AML-193 (cell line): Measurements from ENCODE around the gene RARA.

Experiments used
- DNase-seq, 2 experiments: peaks; one replicate each; lab custom pipeline; 2025; lab: John Stamatoyannopoulos, UW

RARA gene

DNA sequence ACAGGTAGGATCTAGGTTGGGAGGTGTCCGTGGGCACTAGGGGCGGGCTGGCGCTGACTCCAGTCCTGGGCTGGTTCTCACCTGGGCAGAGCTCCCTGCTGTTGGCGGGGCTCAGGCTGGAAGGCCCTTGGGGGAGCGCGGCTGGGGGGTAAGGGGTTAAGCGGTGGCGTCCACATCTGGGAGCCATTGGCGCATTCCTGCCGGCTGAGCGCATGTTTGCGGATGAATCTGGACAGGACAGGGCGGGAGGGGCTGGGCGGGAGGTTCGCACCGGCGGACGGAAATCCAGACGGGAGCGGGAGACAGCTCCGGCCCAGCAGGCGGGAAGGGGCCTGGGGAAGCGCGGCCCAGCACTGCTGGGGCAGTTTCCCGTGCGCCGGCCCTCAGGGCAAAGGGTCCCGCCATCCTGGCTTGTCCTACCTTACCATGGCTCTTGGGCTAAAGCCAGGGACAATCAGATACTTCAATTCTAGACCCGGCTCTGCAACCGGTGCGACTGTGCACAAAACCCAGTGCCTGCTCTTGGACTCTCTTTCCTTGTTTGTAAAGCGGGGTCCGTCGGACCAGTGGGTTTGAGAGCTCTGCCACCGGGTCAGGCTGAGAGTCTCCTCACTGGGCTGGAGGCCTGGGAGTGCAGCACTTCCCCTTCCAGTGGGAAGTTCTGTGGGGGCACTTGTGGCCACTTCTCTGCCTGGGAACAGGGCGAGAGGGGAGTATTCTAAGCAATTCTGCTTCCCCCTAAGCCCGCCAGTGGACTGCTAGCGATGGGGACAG, 7.8 kb downstream of the RARA start:
- DNase-seq, result no peak

DNA sequence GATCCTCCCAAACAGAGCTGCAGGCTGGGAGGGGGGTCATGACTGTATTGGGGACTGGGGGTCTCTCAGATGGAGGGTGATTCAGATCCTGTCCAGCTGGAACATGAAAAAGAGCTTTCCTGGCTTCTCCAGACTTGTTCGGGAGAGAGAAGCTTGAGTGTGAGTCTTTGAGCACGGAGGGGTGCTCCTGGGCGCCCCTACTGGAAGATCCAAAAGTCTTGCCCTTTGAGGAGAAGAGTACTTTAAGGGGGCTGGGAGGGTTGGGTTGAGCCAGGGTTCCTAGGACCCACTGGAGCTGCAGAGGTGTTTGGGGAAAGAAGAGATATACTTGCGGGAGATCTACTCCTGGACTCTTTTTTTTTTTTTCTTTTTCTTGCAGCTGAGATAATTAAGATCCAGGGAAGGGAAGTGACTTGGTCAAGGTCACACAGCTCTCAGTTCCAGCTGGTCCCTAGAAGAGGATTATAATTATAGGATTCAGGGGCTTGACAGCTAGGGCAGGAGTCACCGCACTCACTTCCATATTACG, 8.4 kb downstream of the RARA start:
- peak; percentile 54 to 65 for DNase-seq

DNA sequence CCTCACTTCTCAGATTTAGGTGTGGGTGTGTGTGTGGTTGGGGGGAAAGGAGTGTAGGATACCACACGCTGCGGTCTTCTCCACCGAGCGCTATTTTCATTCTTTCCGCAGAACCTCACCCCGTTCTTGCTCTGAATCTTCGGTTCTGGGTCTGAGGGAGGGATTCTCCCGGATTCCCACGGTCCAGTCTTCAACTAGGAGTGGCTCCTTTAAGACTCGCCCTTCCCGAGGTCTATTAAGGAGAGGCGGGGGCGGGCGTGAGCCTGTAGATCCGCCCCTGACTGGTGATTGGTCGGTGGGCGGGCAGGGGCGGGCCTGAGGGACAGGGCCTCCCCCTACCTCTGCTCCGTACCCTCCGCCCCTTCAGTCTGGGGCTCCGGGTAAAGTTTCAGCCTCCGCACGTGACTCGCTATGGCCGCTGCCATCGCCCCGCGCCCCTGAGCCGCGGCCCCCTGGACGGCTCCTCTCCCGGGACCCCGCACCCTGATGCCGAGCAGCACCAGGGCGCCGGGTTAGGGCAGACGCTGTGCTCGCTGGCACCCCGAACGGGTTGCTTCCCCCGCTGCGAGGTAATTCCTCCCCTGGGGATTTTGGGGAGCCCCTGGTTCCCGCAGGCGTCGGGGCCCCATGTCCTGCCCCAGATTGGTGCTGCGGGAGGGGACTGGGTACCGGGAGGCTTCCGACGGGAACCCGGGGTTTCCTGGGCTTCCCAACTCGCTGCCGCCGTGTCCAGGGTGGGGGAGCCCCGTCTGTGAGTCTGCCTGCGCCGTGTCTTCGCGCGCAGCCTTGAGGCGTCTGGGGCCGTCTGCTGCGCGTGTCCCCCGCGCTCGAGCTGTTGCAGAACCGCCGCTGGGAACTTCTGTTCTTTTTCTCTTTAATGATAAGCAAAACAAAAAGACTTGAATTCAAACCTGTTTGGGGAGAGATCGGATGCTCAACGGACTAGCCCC, 9.2 kb downstream of the RARA start:
- DNase-seq, result peak; percentile 96 to 97

DNA sequence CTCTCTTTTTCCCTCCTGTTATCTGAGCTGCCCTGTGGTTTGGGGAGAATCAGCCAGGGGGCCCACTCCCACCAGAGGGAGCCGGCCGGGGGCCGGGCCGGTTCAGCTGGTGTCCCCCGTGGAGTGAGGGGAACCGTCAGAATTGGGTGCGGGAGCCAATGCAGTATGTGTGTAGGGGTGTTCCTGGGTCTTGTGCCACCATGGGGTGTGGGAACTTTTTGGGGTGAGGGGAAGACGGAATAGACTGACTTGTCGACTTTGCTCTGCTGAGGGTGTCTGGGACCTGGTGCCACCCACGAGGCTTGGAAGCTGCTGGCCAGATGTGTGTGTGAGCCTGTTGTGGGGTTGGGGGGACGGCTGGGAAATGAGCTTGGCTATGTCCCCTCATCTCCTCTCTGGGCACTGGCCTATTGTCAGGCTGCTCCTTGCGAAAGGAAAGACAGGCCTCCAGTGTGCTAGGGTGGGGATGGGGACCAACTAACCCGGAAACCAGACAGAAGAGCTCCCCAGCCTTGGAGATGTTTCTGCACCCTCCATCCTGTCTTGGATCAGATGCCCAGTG, 9.9 kb downstream of the RARA start:
- peak in 1 of 2 experiments; percentile 16 for DNase-seq

DNA sequence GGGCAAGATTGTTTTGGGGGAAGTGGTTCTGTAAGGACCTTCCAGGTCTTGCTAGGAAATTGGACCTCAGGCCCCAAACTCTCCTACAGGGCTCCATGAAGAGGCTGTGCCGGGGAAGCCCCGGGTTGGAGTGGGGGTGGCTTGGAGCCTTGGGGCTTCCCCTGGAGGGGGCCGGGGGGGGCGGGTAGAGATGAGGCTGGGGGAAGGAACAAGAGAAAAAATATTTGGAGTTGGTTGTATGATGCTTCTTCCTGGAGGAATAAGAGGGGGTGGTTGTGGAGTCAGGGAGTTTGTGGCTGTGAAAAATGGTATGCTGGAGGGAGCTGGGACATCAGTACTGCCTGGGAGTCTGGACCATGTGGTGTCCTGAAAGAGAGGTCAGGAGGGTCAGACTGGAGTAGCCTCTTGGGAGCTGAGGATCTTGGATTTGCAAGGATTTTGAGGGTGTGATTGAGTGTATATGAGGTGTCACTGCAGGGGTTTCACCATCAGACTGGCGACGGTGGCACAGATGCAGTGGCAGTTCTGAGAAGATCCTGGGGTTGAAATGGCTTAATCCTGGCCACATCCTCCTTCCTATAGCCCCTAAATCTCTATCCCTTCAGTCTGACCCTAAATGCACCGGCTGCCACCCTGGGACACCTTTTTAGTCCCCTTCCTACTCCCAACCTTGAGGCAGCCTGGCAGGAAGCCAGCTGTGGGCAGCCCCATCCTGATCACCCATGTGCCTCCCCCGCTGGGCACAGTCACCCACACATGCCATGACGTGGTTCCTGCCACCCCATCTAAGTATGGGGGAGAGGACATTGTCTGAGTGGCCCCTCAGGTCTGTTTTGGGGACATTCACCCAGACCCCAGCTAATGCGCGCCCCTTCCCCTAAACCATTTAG, 10.9 kb downstream of the RARA start:
- peak; percentile 57 to 69 for DNase-seq

DNA sequence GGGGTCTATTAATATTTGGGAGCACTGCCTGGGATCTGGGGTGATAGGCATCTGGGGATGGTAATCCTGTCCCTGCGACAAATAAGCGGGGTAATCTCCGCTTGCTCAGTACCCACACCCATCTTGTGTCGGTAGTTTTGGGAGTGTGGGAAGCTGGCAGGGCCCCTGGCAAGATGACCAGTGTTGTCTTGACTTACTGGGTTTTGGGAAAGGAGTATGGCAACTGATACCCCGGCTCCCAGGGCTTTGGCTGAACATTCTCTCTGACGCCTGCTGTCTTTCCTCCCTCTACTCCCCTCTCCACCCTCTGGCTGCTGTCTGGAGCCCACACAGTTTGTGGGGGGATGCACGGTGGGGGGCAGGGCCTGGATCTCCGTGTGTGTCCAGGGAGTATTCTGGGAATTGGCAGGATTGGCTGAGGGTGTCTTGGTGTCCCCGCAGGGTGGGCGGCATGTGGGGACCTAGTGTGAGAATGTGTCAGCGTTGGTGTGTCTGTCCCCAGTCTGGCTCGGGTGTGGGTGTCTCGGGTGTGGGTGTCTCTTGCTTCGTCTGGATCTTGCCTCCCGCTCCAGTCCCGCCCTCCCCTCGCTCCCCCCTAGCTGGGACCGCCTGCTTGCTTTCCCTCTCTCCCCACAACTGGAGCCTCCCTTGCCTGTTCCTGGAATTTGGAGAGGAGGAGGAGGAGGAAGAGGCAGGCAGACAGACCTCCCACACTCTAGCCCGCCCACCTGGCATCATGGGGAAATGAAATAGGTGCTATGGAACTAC, 12.0 kb downstream of the RARA start:
- no peak for DNase-seq

DNA sequence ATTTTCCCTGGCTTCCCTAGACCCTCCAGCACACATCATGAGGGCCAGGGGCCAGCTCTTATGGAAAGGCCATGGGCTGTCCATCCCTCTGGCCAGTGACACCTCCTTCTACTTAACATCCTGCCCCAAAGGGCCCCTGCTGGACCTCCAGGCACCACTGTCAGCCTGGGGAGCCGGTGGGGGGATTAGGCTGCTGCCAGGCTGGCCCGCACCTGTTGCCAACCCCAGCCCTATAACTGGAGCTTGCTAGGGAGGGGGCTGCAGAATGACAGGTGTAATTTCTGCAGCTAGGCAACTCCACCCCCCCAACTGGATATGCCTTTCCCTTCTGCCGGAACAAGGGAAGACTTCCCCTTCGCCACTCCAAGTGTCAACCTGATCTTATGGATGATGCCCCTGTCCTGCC, 12.5 kb downstream of the RARA start:
- no peak for DNase-seq

DNA sequence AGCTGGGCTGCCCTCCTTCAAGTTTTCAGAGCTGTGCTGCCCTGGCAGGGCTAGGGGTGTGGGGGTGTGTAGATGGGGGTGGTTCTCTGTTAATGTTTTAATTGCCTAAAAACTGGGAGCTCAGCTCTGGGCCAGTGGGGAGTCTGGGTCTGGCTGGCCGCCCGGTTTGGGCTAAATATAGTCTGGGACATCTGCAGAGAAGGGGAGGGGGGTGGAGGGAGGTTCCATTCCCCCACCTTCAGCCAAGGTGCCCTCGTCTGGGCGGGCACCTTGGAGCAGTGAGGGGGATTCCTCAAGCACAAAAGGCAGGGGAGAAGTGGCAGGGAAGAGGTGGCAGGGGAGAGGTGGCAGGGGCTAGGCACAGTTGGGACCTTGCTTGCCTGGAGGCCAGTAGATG, 13.0 kb downstream of the RARA start:
- DNase-seq, result no peak

DNA sequence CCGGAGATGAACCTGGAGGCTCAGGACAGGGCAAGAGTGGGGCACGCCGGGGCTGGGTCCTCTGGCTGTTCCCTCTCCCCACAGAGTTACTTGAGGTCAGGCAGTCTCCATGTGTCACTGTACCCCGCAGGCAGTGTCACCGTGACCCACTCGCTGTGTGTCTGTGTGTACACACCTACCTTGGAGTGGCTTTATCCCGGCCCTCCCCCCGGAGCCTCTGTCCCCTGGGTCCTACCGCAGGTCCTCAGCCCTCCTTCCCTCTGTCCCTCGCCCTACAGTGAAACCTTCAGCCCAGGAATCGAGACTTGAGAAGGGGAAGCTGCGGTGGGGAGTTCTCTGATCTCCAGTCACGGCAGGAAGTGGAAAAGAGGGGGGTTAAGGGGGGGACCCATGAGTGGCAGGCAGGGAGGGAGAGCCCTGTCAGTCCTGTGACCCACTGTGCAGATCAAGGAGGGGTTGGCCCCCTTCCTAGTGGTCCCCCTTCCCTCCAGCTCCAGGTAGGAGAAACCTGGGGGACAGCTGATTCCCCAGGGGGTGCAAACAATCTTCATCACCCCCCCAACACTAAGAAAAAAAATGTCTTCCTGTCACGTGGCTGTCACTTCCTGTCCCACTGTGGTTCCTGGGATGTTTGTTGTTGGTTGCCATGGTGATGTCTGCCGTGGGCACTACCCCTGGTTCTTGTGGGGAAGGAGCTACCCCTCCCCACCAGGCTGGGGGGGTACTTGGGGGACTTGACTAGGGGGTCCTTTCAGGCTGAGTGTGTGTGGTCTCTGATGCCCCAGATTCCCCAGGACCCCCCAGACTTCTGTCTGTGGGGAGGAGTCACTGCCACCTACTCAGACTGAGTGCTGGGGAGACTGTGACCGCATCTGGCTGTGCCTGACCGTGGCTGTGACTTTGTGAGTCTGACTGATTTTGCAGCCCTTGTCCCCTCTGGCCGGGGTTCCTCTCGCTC, 13.7 kb downstream of the RARA start:
- DNase-seq, result peak; percentile 99

DNA sequence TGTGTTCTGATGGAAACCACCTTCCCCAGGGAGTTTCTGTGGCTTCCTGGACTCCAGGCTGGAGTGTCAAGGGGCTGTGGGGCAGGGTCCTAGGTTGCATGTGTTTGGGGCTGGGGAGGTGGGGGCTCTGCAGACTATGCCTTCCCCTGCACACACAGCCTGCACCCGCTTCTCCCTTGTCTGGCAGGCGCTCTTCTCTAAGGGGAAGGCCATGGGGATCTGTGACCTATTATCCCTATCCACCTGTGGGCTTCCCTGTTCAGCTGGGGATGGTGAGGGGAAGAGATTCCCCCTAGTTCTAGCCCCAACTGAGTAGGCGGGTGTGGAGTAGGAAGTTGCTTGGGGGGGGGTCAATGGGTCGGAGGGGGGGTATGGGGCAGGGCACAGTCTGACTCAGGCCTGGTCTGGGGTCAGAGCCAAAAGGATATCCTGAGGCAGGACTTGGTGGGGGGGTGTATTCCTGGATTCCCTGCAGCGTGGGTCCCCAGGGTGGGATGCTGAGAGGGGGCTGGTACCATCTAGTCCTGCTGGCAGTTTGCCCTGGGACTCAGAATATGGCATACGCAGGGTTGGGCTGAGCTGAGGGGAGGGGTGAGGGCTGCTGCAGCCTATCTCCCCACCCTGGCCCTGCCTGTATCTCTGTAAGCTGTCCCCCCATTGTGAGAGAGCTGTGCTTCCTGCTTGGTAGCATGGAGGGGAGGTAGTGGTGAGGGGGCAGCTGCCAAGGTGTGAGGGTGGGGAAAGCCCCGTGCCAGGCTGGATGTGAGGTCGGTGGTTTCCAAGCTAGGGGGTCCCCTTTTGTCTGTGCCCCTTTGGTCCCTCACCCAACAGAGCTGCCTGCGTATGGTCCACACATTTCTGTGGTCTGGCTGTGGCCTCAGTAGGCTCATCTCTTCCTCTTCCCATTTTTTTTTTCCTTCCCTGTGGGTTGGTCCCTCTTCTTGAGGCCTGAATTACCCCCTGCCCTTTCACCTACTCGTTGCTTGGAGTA, 14.7 kb downstream of the RARA start:
- DNase-seq, result no peak

DNA sequence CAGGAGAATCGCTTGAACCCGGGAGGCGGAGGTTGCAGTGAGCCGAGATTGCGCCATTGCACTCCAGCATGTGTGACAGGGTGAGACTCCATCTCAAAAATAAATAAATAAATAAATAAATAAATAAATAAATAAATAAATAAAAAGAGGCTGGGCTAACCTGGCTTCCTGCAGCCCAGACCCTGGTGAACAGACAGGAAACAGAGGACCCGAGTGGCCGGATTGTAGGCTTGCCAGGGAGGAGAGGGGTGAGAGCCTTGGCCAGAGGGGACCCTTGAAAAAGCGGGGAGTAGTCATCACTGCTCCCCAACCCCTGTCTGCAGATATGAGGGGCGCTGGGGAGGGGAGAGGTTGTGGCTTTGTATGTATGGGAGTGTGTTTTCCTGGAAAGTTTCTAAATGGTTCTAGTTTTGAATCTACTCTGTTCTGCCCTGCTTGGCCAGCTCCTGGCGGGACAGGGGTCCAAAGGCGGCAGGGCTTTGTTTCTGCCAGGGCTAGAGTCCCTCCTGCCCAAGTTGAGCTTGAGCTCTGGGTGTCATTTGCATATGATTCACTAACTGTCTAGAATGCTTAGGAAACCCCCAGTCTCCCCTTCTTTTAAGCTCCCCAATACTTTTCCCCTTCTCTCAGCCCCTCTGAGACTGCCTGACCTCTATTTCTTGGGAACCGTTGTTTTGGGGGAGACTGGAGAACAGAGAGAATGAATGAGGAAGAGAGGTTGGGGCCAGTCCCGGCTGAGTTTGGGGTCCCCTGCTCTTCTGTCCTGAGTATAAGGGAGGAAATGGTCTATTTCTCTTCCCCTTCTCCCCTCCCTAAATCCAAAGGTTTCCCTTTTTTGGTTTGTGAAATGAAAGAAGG, 16.4 kb downstream of the RARA start:
- DNase-seq, result no peak

DNA sequence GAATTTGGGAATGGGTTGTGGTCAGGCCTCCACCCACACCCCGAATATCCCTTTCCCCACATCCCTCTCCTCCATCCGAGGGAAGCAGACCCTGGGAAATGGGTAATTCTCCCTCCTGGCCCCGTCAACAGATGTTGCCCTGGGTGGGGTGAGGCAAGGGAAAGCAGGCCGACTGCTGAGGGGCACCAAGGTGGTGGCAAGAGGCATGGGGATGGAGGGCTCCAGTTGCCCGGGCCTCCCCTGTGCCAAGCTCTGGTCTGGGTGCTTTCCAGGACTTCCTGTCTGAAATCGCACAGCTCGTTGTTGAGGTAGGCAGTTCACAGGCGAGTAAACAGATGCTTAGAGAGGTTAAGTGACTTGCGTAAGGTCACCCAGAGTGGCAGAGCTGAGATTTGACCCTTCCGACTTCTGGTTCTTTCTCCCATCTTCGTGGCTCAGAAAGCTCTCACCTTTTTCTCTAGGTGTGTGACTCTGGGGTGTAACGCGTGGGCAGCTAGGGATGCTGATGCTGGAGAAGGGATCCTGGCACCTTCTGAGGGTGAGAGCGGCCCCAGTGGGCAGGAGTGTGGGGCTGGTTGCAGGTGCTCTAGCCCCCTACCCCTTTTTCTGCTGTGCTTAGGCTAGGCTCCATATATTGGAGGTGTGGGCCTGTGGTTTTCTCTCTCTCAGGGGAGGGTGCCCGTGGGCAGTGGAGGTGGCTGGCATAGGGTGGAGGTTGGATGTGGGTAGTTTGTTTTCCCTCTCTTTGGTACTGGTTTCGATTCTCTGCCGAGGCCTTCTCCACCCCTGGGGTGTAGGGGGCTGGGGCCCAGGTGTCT, 17.2 kb downstream of the RARA start:
- DNase-seq, result peak; percentile 33 to 37

DNA sequence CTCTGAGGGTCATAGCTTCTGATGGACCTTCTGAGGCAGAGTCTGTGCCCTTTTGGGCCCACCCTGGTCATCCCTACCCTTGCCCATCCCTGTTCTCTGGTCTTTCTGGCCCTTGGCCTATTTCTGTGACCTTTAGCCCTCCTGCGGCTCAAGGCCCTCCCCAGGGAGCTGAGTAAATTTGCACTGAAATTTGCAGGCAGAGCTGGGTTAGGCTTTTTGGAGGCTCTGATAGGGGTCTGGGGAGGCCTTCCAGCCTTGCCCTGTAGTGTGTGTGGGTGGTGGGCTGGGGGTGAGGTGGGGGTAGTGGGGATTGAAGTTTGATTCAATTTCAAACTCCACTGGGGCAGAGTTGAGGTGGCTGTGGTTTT, 17.8 kb downstream of the RARA start:
- DNase-seq, result no peak

DNA sequence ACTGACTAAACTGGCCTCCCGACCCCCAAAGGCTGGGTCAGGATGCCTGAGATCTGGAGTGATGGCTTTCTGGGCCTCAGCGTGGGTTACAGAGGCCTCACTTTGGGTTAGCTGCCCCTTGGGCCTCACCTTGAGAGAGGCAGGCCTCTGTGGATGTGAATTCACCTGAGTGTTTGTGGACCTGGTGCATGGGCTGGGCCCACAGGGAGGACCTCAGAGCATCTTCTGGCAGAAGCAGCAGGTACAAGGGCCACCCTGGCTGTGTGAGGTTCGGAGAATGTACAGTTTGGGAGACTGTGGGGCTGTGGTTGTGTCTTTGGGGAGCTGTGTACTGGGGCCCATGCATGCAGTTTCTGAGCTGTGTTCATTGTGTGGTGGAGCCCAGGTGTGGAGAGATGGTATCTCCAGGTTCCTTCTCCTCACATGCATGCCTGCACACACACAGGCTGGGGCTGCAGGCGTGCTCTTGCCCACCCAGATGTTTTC, 18.3 kb downstream of the RARA start:
- no peak for DNase-seq

DNA sequence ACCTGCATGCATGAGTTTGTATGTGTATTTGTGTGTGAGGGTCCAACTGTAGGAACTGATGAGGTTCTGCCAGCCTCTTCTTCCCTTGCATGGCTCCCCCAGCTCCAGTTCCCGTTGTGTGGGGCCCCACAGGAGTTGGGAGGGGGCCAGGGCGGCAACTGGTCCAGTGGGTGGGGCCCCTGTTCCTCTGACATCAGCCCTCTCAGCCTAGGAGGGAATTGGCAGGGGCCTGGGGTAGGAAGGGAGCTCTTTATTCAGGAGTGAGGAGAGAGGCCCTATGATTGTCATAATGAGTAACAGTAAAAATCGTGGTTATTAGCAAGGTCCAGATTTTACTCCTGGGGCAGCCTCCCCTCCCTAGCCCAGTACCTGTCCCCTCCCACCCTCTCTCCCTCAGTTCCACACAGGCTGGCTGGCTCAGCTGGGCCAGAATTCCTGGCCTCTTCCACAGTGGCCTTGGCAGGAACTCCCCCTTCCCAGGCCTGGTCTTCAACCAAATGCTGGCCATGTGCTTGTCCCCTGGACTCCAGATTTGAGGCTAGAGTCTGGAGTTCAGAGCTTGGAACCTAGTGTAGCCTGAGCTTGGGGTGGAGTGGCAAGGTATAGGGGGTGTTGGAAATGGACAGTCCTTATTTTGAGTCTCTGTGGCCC, 18.9 kb downstream of the RARA start:
- no peak for DNase-seq

DNA sequence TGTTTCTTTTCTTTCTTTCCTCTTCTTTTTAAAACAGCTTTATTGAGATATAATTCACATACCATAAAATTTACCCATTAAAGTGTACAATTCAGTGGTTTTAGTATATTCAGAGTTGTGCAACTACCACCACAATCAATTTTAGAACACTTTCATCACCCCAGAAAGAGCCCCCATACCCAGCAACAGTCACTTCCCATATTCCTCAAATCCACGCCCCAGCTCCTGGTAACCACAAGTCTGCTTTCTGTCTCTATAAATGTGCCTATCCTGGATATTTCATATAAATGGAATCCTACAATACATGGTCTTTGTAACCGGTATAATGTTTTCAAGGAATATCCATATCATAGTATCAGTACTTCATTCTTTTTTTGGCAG, 19.4 kb downstream of the RARA start:
- DNase-seq, result peak in 1 of 2 experiments; percentile 17
